Spleen (tissue), 7 donors: ENCODE data around the gene KIFC3.

Source experiments
- CTCF ChIP-seq, 11 experiments: fragments of 200-600 bp in 7 of 11; fragments of 450-650 bp in 4 of 11; sonication (generic) in 4 of 11; IDR thresholded peaks in 8 of 11; conservative IDR thresholded peaks in 3 of 11; 1 replicate in 7 of 11; 2 replicates in 4 of 11; pipeline versions ENCODE4 v1.4.0 to v1.8.0; 2016 to 2021; ENCODE audit warnings: antibody characterized with exemption in 11 of 11, inconsistent platforms in 4 of 11, mild to moderate bottlenecking in 1 of 11
- POLR2A ChIP-seq, 3 donors: fragments of 450-650 bp; IDR thresholded peaks; one replicate each; pipeline ENCODE4 v1.5.1; 2017; ENCODE audit warnings: antibody characterized with exemption in 3 of 3, mild to moderate bottlenecking in 1 of 3
- donor health status: DM: no; HTN: no; CAD: no; lungs with moderate emphysema.
- donor health status: DM: no; HTN: no; CAD: no.
- donor health status: DM: no; HTN: no; CAD: no.

GRCh38 chr16:57727610-57728009 is 74.7 kb downstream of the KIFC3 start:
- TF ChIP-seq CTCF (IDR thresholded peaks at IDR 0.05 in 8 of 11, conservative IDR thresholded peaks at IDR 0.05 in 3 of 11) (no peak), POLR2A (IDR thresholded peaks at IDR 0.05) (no peak)
